Lung (tissue), 12 donors: Measurements from ENCODE around the gene GPR62. TPM values are rescaled to one million over a fixed set of nuclear protein-coding genes. Genes with fewer than 3 reads are reported as not detected.

ENCODE experiments used
- ATAC-seq: fragments of 200-7000 bp; cut with Tn5 transposase; one replicate; pipeline ENCODE4 v1.9.1; 2020; ENCODE audit warnings: moderate number of reproducible peaks; ENCODE audit not compliant: insufficient read depth, low FRiP score
- DNase-seq, 3 donors: peaks; one replicate each; pipeline ENCODE4 v3.0.0-alpha.2; 2013 to 2017
- H3K27ac ChIP-seq, 2 donors: one replicate each; pipeline ENCODE4 v1.5.1; 2013; ENCODE audit warnings: mild to moderate bottlenecking in 2 of 2, moderate library complexity in 2 of 2, control low read depth in 1 of 2, inconsistent platforms in 1 of 2, low read depth in 1 of 2, low read length in 1 of 2
- H3K27me3 ChIP-seq, 3 donors: one replicate each; pipeline ENCODE4 v1.5.1; 2013; ENCODE audit warnings: low read length in 2 of 3; ENCODE audit not compliant: control insufficient read depth in 3 of 3, insufficient read depth in 3 of 3
- H3K36me3 ChIP-seq, 4 donors: one replicate each; pipeline ENCODE4 v1.5.1; 2013; ENCODE audit warnings: low read length in 4 of 4, mild to moderate bottlenecking in 1 of 4, moderate library complexity in 1 of 4; ENCODE audit not compliant: control insufficient read depth in 4 of 4, insufficient read depth in 4 of 4
- H3K4me1 ChIP-seq, 5 donors: one replicate each; pipeline ENCODE4 v1.5.1; 2013; ENCODE audit warnings: low read length in 5 of 5, mild to moderate bottlenecking in 2 of 5, moderate library complexity in 1 of 5; ENCODE audit not compliant: control insufficient read depth in 5 of 5, insufficient read depth in 5 of 5
- H3K4me3 ChIP-seq: one replicate; pipeline ENCODE4 v1.5.1; 2013; ENCODE audit warnings: mild to moderate bottlenecking, control low read depth, moderate library complexity
- H3K9ac ChIP-seq, 2 donors: one replicate each; pipeline ENCODE4 v1.5.1; 2013; ENCODE audit warnings: low read length in 2 of 2, control low read depth in 1 of 2; ENCODE audit not compliant: insufficient read depth in 1 of 2
- H3K9me3 ChIP-seq, 4 donors: one replicate each; pipeline ENCODE4 v1.5.1; 2013; ENCODE audit warnings: low read length in 3 of 4, mild to moderate bottlenecking in 1 of 4, moderate library complexity in 1 of 4; ENCODE audit not compliant: control insufficient read depth in 4 of 4, insufficient read depth in 3 of 4
- WGBS, 2 donors: extraction: QIAGEN DNeasy Blood & Tissue Kit; methylation state at CpG; one replicate each; pipeline ENCODE4 v1.1.7; 2013; 5-methylcytosine and 5-hydroxymethylcytosine counted together
- polyA plus RNA-seq, 2 donors: library from polyadenylated mRNA; stranded (reverse); fragments of 200-250 nt; gene quantifications; one replicate each; pipeline ENCODE4 v1.2.1, GENCODE V29; 2013
- total RNA-seq, 2 donors: library from RNA; depleted of rRNA in 1 of 2; stranded (reverse); fragments of >200 nt in 1 of 2; gene quantifications; one replicate each; pipeline ENCODE4 v1.2.1, GENCODE V29; 2014 to 2021
- TF ChIP-seq, protein P1 (sequence below): IDR thresholded peaks from 2 replicates; pipeline ENCODE4 v1.5.1; 2012; ENCODE audit warnings: mild to moderate bottlenecking; ENCODE audit errors: control extremely low read depth, extremely low read depth
- donor health status: control.
- donor health status: control.
- donor health status: Bipolar disorder and iron deficiency.
- donor health status: healthy.
- donor health status: DM: yes; HTN: yes; CAD: no.

The GPR62 gene
- total and polyA plus RNA-seq, 4 donors: 0.05 to 0.15 TPM; not detected in 2

DNA sequence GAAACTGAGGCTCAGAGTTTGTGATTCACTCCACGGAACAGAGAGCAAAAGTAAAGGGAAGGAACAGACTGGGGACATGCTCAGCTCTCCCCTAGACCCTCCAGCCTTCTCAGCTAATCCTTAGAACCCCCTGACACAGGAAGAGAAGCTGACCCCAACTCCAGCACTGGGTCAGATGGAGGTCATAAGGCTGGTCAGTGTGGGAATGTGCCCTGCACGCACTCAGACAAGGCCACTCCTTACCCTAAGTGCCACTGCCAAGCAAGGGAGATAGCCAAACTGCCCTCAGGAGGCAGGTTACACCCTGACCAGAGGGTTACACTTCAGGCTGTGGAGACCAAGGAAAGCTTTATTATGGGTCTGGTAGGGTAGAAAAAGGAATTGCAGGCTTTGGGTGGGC is 39.3 kb downstream of the GPR62 start:
- ATAC-seq: no peak
- TF ChIP-seq, protein P1, sequence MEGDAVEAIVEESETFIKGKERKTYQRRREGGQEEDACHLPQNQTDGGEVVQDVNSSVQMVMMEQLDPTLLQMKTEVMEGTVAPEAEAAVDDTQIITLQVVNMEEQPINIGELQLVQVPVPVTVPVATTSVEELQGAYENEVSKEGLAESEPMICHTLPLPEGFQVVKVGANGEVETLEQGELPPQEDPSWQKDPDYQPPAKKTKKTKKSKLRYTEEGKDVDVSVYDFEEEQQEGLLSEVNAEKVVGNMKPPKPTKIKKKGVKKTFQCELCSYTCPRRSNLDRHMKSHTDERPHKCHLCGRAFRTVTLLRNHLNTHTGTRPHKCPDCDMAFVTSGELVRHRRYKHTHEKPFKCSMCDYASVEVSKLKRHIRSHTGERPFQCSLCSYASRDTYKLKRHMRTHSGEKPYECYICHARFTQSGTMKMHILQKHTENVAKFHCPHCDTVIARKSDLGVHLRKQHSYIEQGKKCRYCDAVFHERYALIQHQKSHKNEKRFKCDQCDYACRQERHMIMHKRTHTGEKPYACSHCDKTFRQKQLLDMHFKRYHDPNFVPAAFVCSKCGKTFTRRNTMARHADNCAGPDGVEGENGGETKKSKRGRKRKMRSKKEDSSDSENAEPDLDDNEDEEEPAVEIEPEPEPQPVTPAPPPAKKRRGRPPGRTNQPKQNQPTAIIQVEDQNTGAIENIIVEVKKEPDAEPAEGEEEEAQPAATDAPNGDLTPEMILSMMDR: no peak
- Histone ChIP-seq H3K4me1 (peaks cover 4 to 14% (median 9%) of the 10 kb centered on the region in 5 donors), H3K27ac (peak overlapping the region in 1 of 2 donors; percentile 96), H3K27me3 (peaks cover 0 to 2% (median 0%) of the 10 kb centered on the region in 3 donors), H3K4me3 (peak overlapping the region; percentile 99), H3K9me3 (peaks cover 0 to 2% (median 0%) of the 10 kb centered on the region in 4 donors), H3K36me3 (peaks cover 2 to 21% (median 20%) of the 10 kb centered on the region in 4 donors), H3K9ac (peak overlapping the region; percentile 99 to 100)
- no peak for DNase-seq
- WGBS, 2 donors: 67 to 90% methylated on average over 2 of the region's 2 CpGs

DNA sequence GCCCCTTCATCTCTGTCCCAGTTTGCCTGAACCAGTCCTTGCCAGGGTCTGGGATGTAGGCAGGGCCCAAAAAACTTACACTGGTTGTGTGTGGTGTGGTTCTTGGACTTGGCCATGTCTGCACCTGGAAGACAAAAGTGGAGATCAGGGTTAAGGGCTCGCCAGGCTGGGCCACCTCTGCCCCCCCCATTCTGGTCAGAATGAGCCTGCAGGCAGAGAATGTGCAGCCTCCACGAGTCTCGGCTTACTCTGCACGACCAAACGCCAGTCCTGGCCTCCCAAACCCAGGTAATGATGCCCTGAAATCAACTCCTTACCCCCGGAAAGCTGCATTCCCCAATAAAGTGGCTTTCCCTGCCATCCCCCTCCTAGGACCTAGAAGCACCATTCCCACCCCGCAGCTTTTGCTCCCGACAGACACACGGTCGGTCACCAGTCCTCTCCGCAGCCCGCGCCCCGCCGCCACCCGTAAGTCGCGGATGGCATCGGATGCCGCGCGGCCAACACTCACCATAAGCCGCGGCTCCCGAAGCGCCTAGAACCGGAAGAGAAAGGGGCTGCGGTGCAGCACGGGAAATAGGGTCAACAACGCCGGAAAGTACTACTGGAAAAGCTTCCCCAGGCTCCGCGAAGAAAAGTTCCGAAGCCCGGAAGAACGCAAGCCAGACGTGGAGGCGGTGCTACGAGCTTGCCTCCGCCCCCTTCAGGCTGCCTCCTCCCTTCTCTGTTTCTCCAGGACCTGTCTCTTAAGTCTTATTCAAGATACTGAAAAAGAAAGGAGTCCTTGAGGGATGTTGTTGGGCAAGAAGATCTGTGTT is 40.4 kb downstream of the GPR62 start, which contains the start of gene RPL29:
RPL29 (minus strand) TSS at position 550 of the 818 bp plus-strand sequence; CDS start at position 116, 434 bp downstream.
- H3K4me3 ChIP-seq: peak within 1 kb of the TSS; percentile 99
- peaks cover 0 to 2% (median 0%) of the 10 kb centered on the region in 3 donors for H3K27me3 ChIP-seq
- peaks cover 0 to 2% (median 0%) of the 10 kb centered on the region in 4 donors for H3K9me3 ChIP-seq
- ATAC-seq (peak; percentile 96), DNase-seq (peak; percentile 95 to 99 (median 97))
- peak within 1 kb of the TSS; percentile 99 to 100 for H3K9ac ChIP-seq
- TF ChIP-seq, protein P1: peak; percentile 8
- H3K4me1 ChIP-seq: peaks cover 4 to 12% (median 9%) of the 10 kb centered on the region in 5 donors
- peak within 1 kb of the TSS; percentile 65 to 96 for H3K27ac ChIP-seq
- H3K36me3 ChIP-seq: peaks cover 2 to 21% (median 20%) of the 10 kb centered on the region in 4 donors
- WGBS, 2 donors: 1% methylated on average over 40 of the region's 40 CpGs

DNA sequence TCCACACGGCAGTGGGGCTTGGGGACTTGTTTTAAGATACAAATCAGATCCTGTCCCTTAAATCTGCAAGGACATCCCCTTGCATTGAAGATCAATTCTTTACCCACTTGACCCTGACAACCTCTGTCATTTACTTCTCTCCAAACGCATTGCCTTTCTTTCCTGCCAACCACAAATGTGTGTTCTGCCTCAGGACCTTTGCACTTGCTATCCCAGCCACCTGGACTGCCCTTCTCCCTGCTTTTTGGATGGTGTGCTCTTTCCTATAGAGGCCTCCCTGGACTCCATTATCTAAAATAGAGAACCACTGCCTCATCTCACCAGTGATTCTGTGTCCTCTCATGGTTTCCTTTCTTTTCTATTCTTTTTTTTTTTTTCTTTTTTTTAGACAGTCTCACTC is 42.0 kb downstream of the GPR62 start:
- Histone ChIP-seq H3K36me3 (peaks cover 2 to 21% (median 20%) of the 10 kb centered on the region in 4 donors), H3K4me1 (peaks cover 4 to 12% (median 9%) of the 10 kb centered on the region in 5 donors), H3K9ac (no peak overlapping the region), H3K9me3 (peaks cover 0 to 2% (median 0%) of the 10 kb centered on the region in 4 donors), H3K27ac (no peak overlapping the region), H3K27me3 (peaks cover 0 to 2% (median 0%) of the 10 kb centered on the region in 3 donors), H3K4me3 (no peak overlapping the region)
- WGBS, 2 donors: 51 to 84% methylated on average over 2 of the region's 2 CpGs
- ATAC-seq (no peak), DNase-seq (no peak)
- TF ChIP-seq, protein P1: no peak
